Body of pancreas (tissue), 4 donors: Measurements from ENCODE around the gene HGFAC. TPM values are rescaled to one million over a fixed set of nuclear protein-coding genes. Genes with fewer than 3 reads are reported as not detected.

Source experiments
- ATAC-seq: fragments of 150-250 bp; one replicate; pipeline ENCODE4 v1.9.1; 2016
- DNase-seq, 4 donors: peaks; one replicate each; pipeline ENCODE4 v3.0.0-alpha.2; 2019
- H3K27ac ChIP-seq, 4 donors: fragments of 200-600 bp; sonication (generic); 1 replicate in 3 of 4; 2 replicates in 1 of 4; pipeline versions ENCODE4 v1.5.1 to v1.6.1; 2016 to 2019; ENCODE audit warnings: mild to moderate bottlenecking in 1 of 4, mixed read lengths in 1 of 4, moderate library complexity in 1 of 4
- H3K27me3 ChIP-seq, 2 donors: fragments of 200-600 bp; sonication (generic); one replicate each; pipeline ENCODE4 v1.6.0; 2016; ENCODE audit warnings: mild to moderate bottlenecking in 1 of 2
- H3K36me3 ChIP-seq, 2 donors: fragments of 200-600 bp; sonication (generic); replicated peaks in 1 of 2; 2 replicates each; pipeline ENCODE4 v1.5.1; 2016; ENCODE audit warnings: low read depth in 2 of 2; ENCODE audit not compliant: insufficient read depth in 1 of 2
- H3K4me1 ChIP-seq: fragments of 200-600 bp; sonication (generic); one replicate; pipeline ENCODE4 v1.6.0; 2016
- H3K4me3 ChIP-seq, 2 donors: fragments of 200-600 bp; sonication (generic); 1 replicate in 1 of 2; 2 replicates in 1 of 2; pipeline ENCODE4 v1.5.1; 2016 to 2019
- H3K9me3 ChIP-seq, 3 donors: fragments of 200-600 bp; sonication (generic); 1 replicate in 2 of 3; 2 replicates in 1 of 3; pipeline ENCODE4 v1.5.1; 2016
- CTCF ChIP-seq, 7 experiments: fragments of 450-650 bp in 4 of 7; fragments of 200-600 bp in 3 of 7; sonication (generic) in 3 of 7; IDR thresholded peaks; one replicate each; pipeline ENCODE4 v1.5.1; 2016 to 2019; ENCODE audit warnings: antibody characterized with exemption in 7 of 7
- POLR2A ChIP-seq, 3 donors: fragments of 450-650 bp; IDR thresholded peaks; one replicate each; pipeline ENCODE4 v1.6.1; 2016; ENCODE audit warnings: antibody characterized with exemption in 3 of 3, mild to moderate bottlenecking in 2 of 3
- WGBS, 2 donors: methylation state at CpG; one replicate each; pipeline ENCODE4 v1.1.5; 2017; 5-methylcytosine and 5-hydroxymethylcytosine counted together
- intact Hi-C: fragments of 100-400 bp; cut with DNase I; formaldehyde crosslinking; loops from one replicate; pipeline ENCODE4 v1.15.1; 2023
- total RNA-seq, 2 donors: library from RNA; depleted of rRNA; stranded (reverse); fragments of >200 nt; gene quantifications; one replicate each; pipeline ENCODE4 v1.1.0, GENCODE V29; 2016

Gene HGFAC
- total RNA-seq, 2 donors from 2014 or later, result 0.78 TPM; not detected in 1

GRCh38 chr4:3414421-3415279, 27.1 kb upstream of the HGFAC start:
- Histone ChIP-seq H3K27ac (no peak overlapping the region), H3K36me3 (no peaks in the 10 kb centered on the region), H3K4me3 (no peak overlapping the region), H3K27me3 (no peaks in the 10 kb centered on the region), H3K9me3 (no peaks in the 10 kb centered on the region), H3K4me1 (no peaks in the 10 kb centered on the region)
- DNase-seq (peak in 1 of 4 donors; percentile 30), ATAC-seq (no peak)
- intact Hi-C loops, result no loop called here
- no peak for TF ChIP-seq CTCF (IDR thresholded peaks at IDR 0.05)
- no peak for TF ChIP-seq POLR2A (IDR thresholded peaks at IDR 0.05)
- WGBS, 2 donors, result 88 to 89% methylated on average over 37 of the region's 37 CpGs

DNA sequence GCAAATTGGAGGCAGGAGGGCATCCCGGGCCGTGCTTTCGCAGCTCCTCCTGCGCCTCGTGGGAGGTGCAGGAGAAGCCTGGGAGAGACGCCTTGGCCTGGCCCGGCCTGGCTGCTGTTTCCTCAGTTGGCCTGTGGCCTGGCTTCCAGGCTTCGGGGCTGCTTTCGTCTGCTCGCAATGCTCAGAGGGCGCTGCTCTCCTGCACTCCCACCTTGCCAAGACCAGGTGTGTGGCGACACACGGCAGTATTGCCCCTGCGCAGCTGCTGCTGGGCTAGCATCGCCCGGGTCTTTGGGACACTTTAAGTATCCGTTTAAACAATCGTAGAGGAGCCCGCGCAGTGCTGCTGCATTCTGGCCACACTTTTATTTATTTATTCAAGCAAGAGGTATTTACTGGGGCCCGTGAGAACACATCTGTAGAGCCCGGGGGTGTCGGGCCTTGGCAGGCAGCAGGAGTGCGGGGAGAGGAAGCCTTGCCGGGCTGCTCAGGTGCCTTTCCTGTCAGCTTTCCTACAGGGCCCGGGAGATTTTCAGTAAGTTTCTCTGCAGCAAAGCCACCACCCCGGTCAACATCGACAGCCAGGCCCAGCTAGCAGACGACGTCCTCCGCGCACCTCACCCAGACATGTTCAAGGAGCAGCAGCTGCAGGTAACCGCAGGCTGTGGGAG, 26.2 kb upstream of the HGFAC start:
- H3K27ac ChIP-seq, result no peak overlapping the region
- H3K4me1 ChIP-seq, result no peaks in the 10 kb centered on the region
- no peaks in the 10 kb centered on the region for H3K9me3 ChIP-seq
- ATAC-seq, result no peak
- WGBS, 2 donors, result 89 to 91% methylated on average over 29 to 33 of the region's 33 CpGs
- no peaks in the 10 kb centered on the region for H3K36me3 ChIP-seq
- H3K4me3 ChIP-seq, result no peak overlapping the region
- DNase-seq, result no peak
- H3K27me3 ChIP-seq, result no peaks in the 10 kb centered on the region
- intact Hi-C loops, result no loop called here
- TF ChIP-seq CTCF (IDR thresholded peaks at IDR 0.05) (no peak), POLR2A (IDR thresholded peaks at IDR 0.05) (no peak)

DNA sequence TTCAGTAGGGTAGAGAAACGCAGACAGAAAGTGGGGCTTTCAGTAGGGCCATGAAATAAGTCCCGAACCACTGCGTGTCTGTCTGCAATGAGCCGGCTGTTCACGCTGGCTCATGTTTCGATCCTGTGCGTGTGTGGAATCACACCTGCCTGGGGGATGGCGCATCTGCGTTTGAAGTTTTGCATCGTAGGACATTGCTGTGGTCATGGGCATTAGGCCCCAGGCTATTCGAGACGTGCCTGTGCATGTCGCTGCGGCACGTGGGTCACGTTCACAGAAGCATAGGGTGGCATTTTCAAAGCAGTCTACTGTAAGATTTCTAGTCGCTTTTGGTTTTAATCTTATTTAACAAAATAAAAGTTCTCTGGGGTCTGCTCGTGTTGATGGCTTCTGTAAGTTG, 25.5 kb upstream of the HGFAC start:
- no peaks in the 10 kb centered on the region for H3K36me3 ChIP-seq
- no peaks in the 10 kb centered on the region for H3K9me3 ChIP-seq
- DNase-seq (no peak), ATAC-seq (no peak)
- no peaks in the 10 kb centered on the region for H3K27me3 ChIP-seq
- no peak overlapping the region for H3K4me3 ChIP-seq
- no peaks in the 10 kb centered on the region for H3K4me1 ChIP-seq
- H3K27ac ChIP-seq, result no peak overlapping the region
- WGBS, 2 donors, result 87 to 97% methylated on average over 18 of the region's 18 CpGs
- intact Hi-C loops, result no loop called here
- TF ChIP-seq CTCF (IDR thresholded peaks at IDR 0.05) (no peak), POLR2A (IDR thresholded peaks at IDR 0.05) (no peak)

DNA sequence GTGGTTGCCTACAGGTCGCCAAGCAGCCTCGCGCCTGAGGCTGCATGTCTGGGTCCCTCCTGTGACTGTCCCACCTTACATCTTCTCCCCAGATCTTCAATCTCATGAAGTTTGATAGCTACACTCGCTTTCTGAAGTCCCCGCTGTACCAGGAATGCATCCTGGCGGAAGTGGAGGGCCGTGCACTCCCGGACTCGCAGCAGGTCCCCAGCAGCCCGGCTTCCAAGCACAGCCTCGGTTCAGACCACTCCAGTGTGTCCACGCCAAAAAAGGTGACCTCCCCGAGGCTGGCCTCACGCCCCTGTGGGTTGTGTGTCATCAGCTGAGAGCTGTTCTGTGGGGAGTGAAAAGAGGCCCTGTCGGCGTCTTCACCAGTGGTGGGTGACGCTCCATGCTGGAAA, 24.9 kb upstream of the HGFAC start:
- H3K27me3 ChIP-seq, result no peaks in the 10 kb centered on the region
- intact Hi-C loops, result no loop called here
- H3K27ac ChIP-seq, result no peak overlapping the region
- no peak overlapping the region for H3K4me3 ChIP-seq
- H3K9me3 ChIP-seq, result no peaks in the 10 kb centered on the region
- no peaks in the 10 kb centered on the region for H3K36me3 ChIP-seq
- ATAC-seq, result no peak
- no peak for DNase-seq
- no peaks in the 10 kb centered on the region for H3K4me1 ChIP-seq
- TF ChIP-seq POLR2A (IDR thresholded peaks at IDR 0.05) (no peak), CTCF (IDR thresholded peaks at IDR 0.05) (no peak)
- WGBS, 2 donors, result 91 to 94% methylated on average over 10 to 17 of the region's 17 CpGs
